Vagina (tissue), 2 donors: ENCODE measurements around the gene CES5A.
"Not testable (repeated sequence)": the region's sequence is repeated elsewhere in the genome, so short reads cannot be mapped to it uniquely, and the experiment has no call there.

Experiments used
- POLR2A ChIP-seq, 2 donors: fragments of 450-650 bp; IDR thresholded peaks; one replicate each; pipeline ENCODE4 v1.6.1; 2017; ENCODE audit warnings: antibody characterized with exemption in 2 of 2, mild to moderate bottlenecking in 2 of 2, moderate library complexity in 2 of 2
- TF ChIP-seq, protein P1 (sequence below), 3 experiments: fragments of 450-650 bp in 2 of 3; fragments of 200-600 bp in 1 of 3; sonication (generic) in 1 of 3; IDR thresholded peaks; one replicate each; pipeline ENCODE4 v1.5.1; 2017 to 2019; ENCODE audit warnings: antibody characterized with exemption in 3 of 3, mild to moderate bottlenecking in 2 of 3, moderate library complexity in 2 of 3

DNA sequence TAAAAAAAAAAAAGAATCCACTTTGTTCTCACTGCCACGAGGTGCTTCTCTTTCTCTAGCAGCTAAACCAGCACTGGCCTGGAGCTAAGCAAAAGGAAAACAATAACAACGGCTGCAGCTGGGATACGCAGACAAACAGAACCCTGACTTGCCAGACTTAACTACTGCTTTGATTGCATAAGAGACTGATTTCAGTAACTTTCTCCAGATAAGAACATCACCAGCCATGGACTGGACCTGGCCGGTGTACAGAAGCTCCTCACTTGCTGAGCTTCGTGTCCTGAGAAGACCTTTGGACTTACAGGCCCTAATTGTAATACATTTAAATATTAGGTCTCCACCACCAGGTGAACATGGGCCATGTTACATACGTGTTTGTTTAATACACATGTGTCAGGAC, 70.1 kb downstream of the CES5A start:
- not testable (repeated sequence) for TF ChIP-seq POLR2A (IDR thresholded peaks at IDR 0.05)
- TF ChIP-seq, protein P1, sequence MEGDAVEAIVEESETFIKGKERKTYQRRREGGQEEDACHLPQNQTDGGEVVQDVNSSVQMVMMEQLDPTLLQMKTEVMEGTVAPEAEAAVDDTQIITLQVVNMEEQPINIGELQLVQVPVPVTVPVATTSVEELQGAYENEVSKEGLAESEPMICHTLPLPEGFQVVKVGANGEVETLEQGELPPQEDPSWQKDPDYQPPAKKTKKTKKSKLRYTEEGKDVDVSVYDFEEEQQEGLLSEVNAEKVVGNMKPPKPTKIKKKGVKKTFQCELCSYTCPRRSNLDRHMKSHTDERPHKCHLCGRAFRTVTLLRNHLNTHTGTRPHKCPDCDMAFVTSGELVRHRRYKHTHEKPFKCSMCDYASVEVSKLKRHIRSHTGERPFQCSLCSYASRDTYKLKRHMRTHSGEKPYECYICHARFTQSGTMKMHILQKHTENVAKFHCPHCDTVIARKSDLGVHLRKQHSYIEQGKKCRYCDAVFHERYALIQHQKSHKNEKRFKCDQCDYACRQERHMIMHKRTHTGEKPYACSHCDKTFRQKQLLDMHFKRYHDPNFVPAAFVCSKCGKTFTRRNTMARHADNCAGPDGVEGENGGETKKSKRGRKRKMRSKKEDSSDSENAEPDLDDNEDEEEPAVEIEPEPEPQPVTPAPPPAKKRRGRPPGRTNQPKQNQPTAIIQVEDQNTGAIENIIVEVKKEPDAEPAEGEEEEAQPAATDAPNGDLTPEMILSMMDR (IDR thresholded peaks at IDR 0.05), result not testable (repeated sequence)
